Lower leg skin (tissue), 3 donors: ENCODE data around the gene DNPEP.

Experiments used
- POLR2A ChIP-seq, 2 donors: fragments of 450-650 bp; IDR thresholded peaks; one replicate each; pipeline ENCODE4 v1.6.1; 2016 to 2017; ENCODE audit warnings: antibody characterized with exemption in 2 of 2, mild to moderate bottlenecking in 1 of 2, moderate library complexity in 1 of 2
- TF ChIP-seq, protein P1 (sequence below), 3 donors: fragments of 450-650 bp; IDR thresholded peaks; one replicate each; pipeline ENCODE4 v1.5.1; 2016; ENCODE audit warnings: antibody characterized with exemption in 3 of 3, mild to moderate bottlenecking in 3 of 3, moderate library complexity in 2 of 3

DNA sequence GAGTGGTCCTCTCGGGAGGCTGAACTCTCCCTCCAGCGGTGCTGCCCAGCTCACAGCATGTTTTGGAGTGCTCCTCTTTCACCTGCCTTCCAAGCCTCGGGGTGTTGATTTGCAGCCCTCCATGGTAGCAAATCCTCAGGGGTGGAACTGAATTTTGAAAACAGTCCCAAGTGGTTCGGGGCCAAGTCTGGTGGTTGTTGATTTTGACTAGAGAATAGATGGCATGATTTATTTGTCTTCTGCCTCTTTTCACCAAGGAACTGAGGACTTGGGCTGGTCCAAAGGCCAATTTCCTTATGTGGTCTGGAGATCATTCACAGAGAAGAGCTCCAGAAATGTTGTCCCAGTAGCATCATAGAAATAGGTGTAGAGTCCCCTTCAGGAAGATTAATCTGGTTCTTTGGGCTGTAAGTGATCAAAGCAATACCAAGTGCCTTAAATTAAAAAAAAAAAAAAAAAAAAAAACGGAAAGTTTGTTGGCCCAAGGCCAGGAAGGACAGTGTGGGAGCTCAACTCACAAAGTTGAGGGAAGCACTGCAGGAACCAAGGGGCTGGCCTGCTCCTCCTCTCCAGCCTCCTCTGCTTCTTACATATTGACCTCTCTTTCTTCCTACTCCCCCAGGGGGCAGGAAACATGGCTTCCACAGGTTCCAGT lies 28.0 kb upstream of the DNPEP start:
- TF ChIP-seq, protein P1, sequence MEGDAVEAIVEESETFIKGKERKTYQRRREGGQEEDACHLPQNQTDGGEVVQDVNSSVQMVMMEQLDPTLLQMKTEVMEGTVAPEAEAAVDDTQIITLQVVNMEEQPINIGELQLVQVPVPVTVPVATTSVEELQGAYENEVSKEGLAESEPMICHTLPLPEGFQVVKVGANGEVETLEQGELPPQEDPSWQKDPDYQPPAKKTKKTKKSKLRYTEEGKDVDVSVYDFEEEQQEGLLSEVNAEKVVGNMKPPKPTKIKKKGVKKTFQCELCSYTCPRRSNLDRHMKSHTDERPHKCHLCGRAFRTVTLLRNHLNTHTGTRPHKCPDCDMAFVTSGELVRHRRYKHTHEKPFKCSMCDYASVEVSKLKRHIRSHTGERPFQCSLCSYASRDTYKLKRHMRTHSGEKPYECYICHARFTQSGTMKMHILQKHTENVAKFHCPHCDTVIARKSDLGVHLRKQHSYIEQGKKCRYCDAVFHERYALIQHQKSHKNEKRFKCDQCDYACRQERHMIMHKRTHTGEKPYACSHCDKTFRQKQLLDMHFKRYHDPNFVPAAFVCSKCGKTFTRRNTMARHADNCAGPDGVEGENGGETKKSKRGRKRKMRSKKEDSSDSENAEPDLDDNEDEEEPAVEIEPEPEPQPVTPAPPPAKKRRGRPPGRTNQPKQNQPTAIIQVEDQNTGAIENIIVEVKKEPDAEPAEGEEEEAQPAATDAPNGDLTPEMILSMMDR (IDR thresholded peaks at IDR 0.05): no peak
- TF ChIP-seq POLR2A (IDR thresholded peaks at IDR 0.05): no peak
